Measurements from ENCODE around the gene ATF7. TPM values are rescaled to one million over a fixed set of nuclear protein-coding genes. Genes with fewer than 3 reads are reported as not detected.

Gene ATF7
- total RNA-seq, 4 donors from 2014 or later, result 22.5 to 38.3 (median 29.9) TPM

DNA sequence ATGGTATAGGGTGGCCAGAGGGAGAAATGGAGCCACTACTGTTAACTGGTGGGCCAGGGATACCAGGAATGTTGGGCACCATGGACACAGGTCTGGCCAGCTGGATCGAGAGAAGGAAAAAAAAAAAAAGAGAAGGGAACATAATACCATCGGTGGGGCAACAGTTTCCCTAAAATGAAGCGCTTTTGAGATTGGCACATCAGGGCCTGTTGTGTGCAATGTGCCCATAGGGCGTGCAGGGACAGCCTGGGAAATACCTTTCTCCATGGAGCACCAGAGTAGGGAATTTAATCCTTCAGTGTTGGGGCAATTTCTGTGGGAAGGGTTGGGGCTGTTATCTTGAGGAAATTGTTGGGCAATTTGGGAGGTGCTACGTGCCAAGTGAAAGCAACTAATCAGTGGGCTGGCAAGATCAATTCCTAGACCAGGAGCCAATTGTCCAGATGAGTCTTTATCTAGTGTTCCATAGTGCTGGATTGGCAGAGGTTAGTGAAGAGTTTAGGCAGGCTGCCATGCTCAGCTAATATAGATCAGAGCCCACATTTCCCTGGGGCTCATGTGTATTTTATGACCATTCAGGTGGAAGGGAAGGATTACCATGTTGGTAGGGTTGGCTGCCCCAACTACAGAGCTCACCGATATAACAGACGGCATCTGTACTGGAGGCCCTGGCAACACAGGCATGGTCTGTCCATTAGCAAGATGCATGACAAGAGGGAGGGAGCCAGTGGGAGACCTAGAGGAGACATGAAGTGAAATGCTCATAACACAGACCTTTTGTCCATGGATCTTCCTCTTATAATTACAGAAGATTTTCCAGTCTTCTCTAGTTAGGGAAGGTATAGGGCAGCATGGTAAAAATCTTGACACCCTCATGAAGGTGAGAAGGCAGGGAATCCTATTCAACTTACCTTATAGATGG, 93.4 kb downstream of the ATF7 start:
- ATAC-seq (ENCODE audit: low FRiP score), result no peak

DNA sequence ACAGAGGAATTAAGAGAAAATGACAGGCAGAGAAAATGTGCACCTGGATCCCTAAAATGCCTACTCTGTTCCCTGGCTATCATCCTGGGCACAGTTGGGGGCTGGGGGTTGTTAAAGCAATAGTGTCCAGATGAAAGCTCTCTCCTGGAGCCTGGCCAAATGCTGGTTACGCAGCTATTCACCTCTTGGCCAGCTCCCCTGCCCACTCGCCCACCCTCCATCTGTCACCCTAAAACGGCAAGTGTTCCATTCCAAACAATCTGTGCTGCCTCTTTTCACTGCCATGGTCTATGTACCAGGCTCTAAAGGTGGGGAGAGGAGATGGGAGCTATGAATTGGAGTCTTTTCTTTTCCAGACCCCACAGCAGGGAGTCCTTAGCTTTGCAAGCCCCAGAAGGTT, 94.2 kb downstream of the ATF7 start:
- TF ChIP-seq, protein P1, sequence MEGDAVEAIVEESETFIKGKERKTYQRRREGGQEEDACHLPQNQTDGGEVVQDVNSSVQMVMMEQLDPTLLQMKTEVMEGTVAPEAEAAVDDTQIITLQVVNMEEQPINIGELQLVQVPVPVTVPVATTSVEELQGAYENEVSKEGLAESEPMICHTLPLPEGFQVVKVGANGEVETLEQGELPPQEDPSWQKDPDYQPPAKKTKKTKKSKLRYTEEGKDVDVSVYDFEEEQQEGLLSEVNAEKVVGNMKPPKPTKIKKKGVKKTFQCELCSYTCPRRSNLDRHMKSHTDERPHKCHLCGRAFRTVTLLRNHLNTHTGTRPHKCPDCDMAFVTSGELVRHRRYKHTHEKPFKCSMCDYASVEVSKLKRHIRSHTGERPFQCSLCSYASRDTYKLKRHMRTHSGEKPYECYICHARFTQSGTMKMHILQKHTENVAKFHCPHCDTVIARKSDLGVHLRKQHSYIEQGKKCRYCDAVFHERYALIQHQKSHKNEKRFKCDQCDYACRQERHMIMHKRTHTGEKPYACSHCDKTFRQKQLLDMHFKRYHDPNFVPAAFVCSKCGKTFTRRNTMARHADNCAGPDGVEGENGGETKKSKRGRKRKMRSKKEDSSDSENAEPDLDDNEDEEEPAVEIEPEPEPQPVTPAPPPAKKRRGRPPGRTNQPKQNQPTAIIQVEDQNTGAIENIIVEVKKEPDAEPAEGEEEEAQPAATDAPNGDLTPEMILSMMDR (IDR thresholded peaks at IDR 0.05), result no peak
- DNase-seq (ENCODE audit: low spot score) (no peak), ATAC-seq (ENCODE audit: low FRiP score) (peak; percentile 27)

More for the DNA sequence above, 93.4 kb downstream of the ATF7 start:
- TF ChIP-seq, protein P1 (IDR thresholded peaks at IDR 0.05), result no peak
- no peak for DNase-seq (ENCODE audit: low spot score)

DNA sequence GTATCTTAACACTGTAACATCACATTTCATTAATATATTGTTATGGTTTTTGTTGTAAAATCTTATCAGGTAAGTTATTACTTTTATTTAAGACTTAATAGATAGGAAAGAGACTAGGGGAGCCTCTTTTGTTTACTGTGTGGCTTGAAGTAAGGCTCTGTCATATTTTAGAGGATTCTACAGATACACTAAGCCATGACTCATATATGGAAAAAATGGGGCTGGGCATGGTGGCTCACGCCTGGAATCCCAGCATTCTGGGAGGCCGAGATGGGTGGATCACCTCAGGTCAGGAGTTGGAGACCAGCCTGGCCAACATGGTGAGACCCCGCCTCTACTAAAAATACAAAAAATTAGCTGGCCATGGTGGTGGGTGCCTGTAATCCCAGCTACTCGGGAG, 95.3 kb downstream of the ATF7 start:
- no peak for DNase-seq (ENCODE audit: low spot score)
- TF ChIP-seq, protein P1 (IDR thresholded peaks at IDR 0.05), result no peak
- no peak for ATAC-seq (ENCODE audit: low FRiP score)

DNA sequence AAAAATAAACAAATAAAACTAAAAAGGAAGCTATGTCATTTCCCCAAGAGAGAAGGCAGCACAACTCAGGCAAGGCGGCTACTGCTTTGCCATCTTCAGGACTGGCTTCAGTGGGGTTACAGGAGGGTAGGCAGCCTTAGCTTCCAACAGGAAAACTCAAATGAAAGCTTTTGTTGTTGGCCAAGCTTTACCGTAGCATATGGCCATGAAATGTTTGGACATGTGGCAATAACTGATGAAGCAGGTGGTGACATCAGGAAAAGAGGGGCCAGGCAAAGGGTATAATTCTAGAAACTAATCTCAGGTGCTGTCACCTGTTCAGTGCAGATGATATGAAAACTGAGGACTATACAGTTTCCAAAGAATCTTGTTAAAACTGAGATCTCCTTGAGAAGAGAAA, 96.1 kb downstream of the ATF7 start:
- ATAC-seq (ENCODE audit: low FRiP score), result no peak
- TF ChIP-seq, protein P1 (IDR thresholded peaks at IDR 0.05), result no peak
- no peak for DNase-seq (ENCODE audit: low spot score)

DNA sequence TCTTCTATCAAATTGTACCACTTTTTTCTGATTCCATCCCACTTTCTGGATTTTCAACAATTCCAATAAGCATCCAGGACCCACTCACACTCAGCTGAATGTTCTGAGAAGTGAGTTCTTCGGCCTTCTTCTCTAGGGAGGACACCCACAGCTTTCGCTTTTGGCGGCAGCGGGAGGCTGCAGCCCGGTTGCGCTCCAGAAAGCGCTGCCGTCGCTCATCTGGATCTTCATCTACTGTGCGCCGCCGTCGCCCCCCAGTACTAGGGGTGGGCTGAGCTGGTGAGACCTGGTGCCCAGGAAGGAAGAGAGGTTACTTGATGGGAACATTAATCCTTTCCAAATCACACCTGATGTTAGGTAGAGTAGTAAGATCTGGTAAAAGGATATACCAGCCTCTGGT, 101.7 kb downstream of the ATF7 start:
- ATAC-seq (ENCODE audit: low FRiP score) (no peak), DNase-seq (ENCODE audit: low spot score) (no peak)
- TF ChIP-seq, protein P1 (IDR thresholded peaks at IDR 0.05), result no peak

DNA sequence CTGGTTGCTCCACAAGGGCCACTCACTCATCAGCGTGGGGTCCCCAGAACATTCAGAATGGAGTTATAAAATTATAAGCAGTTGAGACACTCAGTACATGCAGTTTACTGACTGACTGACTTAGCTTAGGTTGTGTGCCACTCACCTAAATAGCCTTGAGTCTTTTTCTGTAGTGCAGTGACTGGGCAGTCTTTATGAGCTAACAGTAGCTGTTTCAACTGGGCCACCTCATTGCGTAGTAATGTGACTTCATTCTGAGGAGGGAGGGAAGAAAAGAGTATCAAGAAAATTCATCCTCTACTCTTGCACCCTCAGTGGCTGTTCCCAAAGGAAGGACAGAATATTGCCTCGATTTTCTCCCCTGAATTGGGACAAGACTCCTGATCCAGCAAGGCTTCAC, 103.1 kb downstream of the ATF7 start:
- DNase-seq (ENCODE audit: low spot score), result no peak
- TF ChIP-seq, protein P1 (IDR thresholded peaks at IDR 0.05), result no peak

DNA sequence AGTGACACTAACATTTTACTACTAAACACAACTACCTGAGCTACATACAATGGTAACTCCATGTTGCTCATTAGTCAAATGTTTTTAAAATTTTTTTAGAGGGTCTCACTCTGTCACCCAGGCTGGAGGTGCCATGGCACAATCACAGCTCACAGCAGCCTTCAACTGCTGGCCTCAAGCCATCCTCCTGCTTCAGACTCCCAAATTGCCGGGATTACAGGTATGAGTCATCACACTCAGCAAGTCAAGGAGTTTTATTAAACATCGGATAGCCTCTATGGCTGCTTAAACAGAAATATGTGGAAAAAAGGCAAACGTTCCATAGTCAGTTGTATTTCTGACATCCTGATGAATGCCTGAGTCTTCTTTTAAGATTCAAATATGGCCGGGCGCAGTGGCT, 107.8 kb downstream of the ATF7 start:
- DNase-seq (ENCODE audit: low spot score) (no peak), ATAC-seq (ENCODE audit: low FRiP score) (no peak)
- TF ChIP-seq, protein P1 (IDR thresholded peaks at IDR 0.05), result no peak

More for the DNA sequence above, 103.1 kb downstream of the ATF7 start:
- no peak for ATAC-seq (ENCODE audit: low FRiP score)
